Adrenal gland (tissue), 12 donors: ENCODE measurements around the gene TNFAIP3. TPM values are rescaled to one million over a fixed set of nuclear protein-coding genes. Genes with fewer than 3 reads are reported as not detected.
"Not testable (repeated sequence)": the region's sequence is repeated elsewhere in the genome, so short reads cannot be mapped to it uniquely, and the experiment has no call there.

Source experiments
- DNase-seq, 7 donors: peaks; one replicate each; pipeline ENCODE4 v3.0.0-alpha.2; 2019 to 2020
- H3K27ac ChIP-seq, 5 donors: fragments of 200-600 bp; sonication (generic) in 4 of 5; 1 replicate in 3 of 5; 2 replicates in 2 of 5; pipeline versions ENCODE4 v1.5.1 to v1.8.0; 2016 to 2020; ENCODE audit warnings: mild to moderate bottlenecking in 1 of 5
- H3K27me3 ChIP-seq: fragments of 200-600 bp; 2 replicates; pipeline ENCODE4 v1.8.0; 2021
- H3K36me3 ChIP-seq, 2 donors: fragments of 200-600 bp; replicated peaks in 1 of 2; 1 replicate in 1 of 2; 2 replicates in 1 of 2; pipeline versions ENCODE4 v1.5.1 to v1.8.0; 2018 to 2022
- H3K4me1 ChIP-seq, 2 donors: fragments of 200-600 bp; replicated peaks in 1 of 2; 1 replicate in 1 of 2; 2 replicates in 1 of 2; pipeline versions ENCODE4 v1.5.1 to v1.8.0; 2018 to 2021
- H3K4me3 ChIP-seq, 4 donors: fragments of 200-600 bp; sonication (generic) in 3 of 4; one replicate each; pipeline ENCODE4 v1.5.1; 2016 to 2018
- H3K9me3 ChIP-seq, 3 donors: fragments of 200-600 bp; sonication (generic) in 1 of 3; replicated peaks in 1 of 3; 1 replicate in 2 of 3; 2 replicates in 1 of 3; pipeline versions ENCODE4 v1.5.1 to v1.8.0; 2016 to 2021
- CTCF ChIP-seq, 6 experiments: fragments of 450-650 bp in 4 of 6; fragments of 200-600 bp in 2 of 6; sonication (generic) in 1 of 6; IDR thresholded peaks; 1 replicate in 5 of 6; 2 replicates in 1 of 6; pipeline versions ENCODE4 v1.5.1 to v1.8.0; 2016 to 2021; ENCODE audit warnings: antibody characterized with exemption in 6 of 6, mild to moderate bottlenecking in 2 of 6, moderate library complexity in 1 of 6
- POLR2A ChIP-seq, 2 donors: fragments of 450-650 bp; IDR thresholded peaks; one replicate each; pipeline ENCODE4 v1.6.1; 2017; ENCODE audit warnings: antibody characterized with exemption in 2 of 2, mild to moderate bottlenecking in 2 of 2, moderate library complexity in 1 of 2
- WGBS, 4 donors: extraction: QIAGEN DNeasy Blood & Tissue Kit in 2 of 4; methylation state at CpG; one replicate each; pipeline versions ENCODE4 v1.1.5 to v1.1.7; 2013 to 2017; 5-methylcytosine and 5-hydroxymethylcytosine counted together
- intact Hi-C, 2 donors: fragments of 100-400 bp; cut with DNase I; formaldehyde crosslinking; loops; one replicate each; pipeline versions ENCODE4 v1.14.1 to v1.15.0; 2022 to 2023
- polyA plus RNA-seq, 3 donors: library from polyadenylated mRNA; stranded (reverse); fragments of 200-250 nt in 2 of 3; fragments of 350-450 nt in 1 of 3; fragmentation: Illumina TruSeq in 1 of 3; extraction: RNeasy Lipid Tissue Mini Kit (QIAGEN cat#74804) in 1 of 3; gene quantifications; one replicate each; pipeline ENCODE4 v1.2.3, GENCODE V29; 2013 to 2014
- total RNA-seq, 9 donors: library from RNA; depleted of rRNA in 4 of 9; stranded (reverse); fragments of >200 nt in 4 of 9; fragments of 120-200 nt in 1 of 9; fragmentation: NEBNext Ultra II Directional in 1 of 9; extraction: Animal tissue kit (Norgen Biotek cat#: 25700) in 1 of 9; gene quantifications; one replicate each; pipeline versions ENCODE4 v1.1.0 to v1.2.4, GENCODE V29; 2013 to 2023
- donor health status: healthy with polysubstance abuse.
- donor health status: Bipolar disorder and iron deficiency.
- donor health status: DM: yes; HTN: yes; CAD: no.
- donor health status: DM: no; HTN: no; CAD: no.
- donor health status: DM: no; HTN: no; CAD: no.
- donor health status: DM: yes; HTN: yes; CAD: no.

Gene TNFAIP3
- total and polyA plus RNA-seq, 12 donors = 5.0 to 29.7 (median 15.2) TPM

- 62 to 82% (median 72%) methylated on average over 3 of the region's 3 CpGs for WGBS, 4 donors
- Histone ChIP-seq H3K4me1 (no peaks in the 10 kb centered on the region), H3K27me3 (no peaks in the 10 kb centered on the region), H3K9me3 (no peaks in the 10 kb centered on the region), H3K36me3 (no peaks in the 10 kb centered on the region), H3K4me3 (no peak overlapping the region), H3K27ac (no peak overlapping the region)
- no peak for DNase-seq
- TF ChIP-seq CTCF (IDR thresholded peaks at IDR 0.05) (no peak), POLR2A (IDR thresholded peaks at IDR 0.05) (no peak)
- intact Hi-C loops = no loop called here
Measured at GRCh38 chr6:137836788-137837187, 30.3 kb upstream of the TNFAIP3 start.

GRCh38 chr6:137838090-137838489, 29.0 kb upstream of the TNFAIP3 start:
- H3K27ac ChIP-seq, DNase-seq, intact Hi-C loops, H3K27me3 ChIP-seq, H3K9me3 ChIP-seq, H3K36me3 ChIP-seq, H3K4me1 ChIP-seq, H3K4me3 ChIP-seq: not testable (repeated sequence)
- WGBS, 4 donors = 80 to 93% (median 87%) methylated on average over 2 of the region's 2 CpGs

DNA sequence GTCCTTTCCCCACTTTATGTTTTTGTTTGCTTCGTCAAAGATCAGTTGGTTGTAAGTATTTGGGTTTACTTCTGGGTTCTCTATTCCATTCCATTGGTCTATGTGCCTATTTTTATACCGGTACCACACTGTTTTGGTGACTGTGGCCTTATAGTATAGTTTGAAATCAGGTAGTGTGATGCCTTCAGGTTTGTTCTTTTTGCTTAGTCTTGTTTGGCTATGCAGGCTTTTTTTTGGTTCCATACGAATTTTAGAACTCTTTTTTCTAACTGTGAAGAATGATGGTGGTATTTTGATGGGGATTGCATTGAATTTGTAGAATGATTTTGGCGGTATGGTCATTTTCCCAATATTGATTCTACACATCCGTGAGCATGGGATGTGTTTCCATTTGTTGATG, 28.5 kb upstream of the TNFAIP3 start:
- H3K9me3 ChIP-seq, H3K27ac ChIP-seq, intact Hi-C loops, H3K27me3 ChIP-seq, H3K4me1 ChIP-seq, H3K36me3 ChIP-seq, H3K4me3 ChIP-seq, DNase-seq: not testable (repeated sequence)
- WGBS, 4 donors = 76 to 90% (median 83%) methylated on average over 5 of the region's 5 CpGs

DNA sequence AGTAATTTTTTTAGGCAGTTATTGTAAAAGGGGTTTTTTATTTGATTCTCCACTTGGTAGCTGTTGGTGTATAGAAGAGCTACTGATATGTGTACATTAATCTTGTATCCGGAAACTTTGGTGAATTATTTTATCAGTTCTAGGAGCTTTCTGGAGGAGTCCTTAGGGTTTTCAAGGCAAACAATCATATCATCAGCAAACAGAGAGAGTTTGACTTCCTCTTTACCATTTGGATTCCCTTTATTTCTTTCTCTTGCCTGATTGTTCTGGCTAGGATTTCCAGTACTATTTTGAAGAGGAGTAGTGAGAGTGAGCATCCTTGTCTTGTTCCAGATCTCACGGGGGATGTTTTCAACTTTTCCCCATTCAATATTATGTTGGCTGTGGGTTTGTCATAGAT, 28.0 kb upstream of the TNFAIP3 start:
- no peak overlapping the region for H3K4me3 ChIP-seq
- no peaks in the 10 kb centered on the region for H3K9me3 ChIP-seq
- H3K27ac ChIP-seq = no peak overlapping the region
- no peaks in the 10 kb centered on the region for H3K27me3 ChIP-seq
- TF ChIP-seq CTCF (IDR thresholded peaks at IDR 0.05) = no peak
- no peak for TF ChIP-seq POLR2A (IDR thresholded peaks at IDR 0.05)
- H3K4me1 ChIP-seq = no peaks in the 10 kb centered on the region
- intact Hi-C loops = no loop called here
- DNase-seq = no peak
- H3K36me3 ChIP-seq = no peaks in the 10 kb centered on the region
- WGBS, 4 donors = 63 to 95% (median 77%) methylated on average over 2 of the region's 2 CpGs

GRCh38 chr6:137840252-137840651, 26.8 kb upstream of the TNFAIP3 start:
- Histone ChIP-seq H3K9me3 (no peaks in the 10 kb centered on the region), H3K4me1 (no peaks in the 10 kb centered on the region), H3K4me3 (no peak overlapping the region), H3K27me3 (no peaks in the 10 kb centered on the region), H3K36me3 (no peaks in the 10 kb centered on the region), H3K27ac (no peak overlapping the region)
- DNase-seq = no peak
- TF ChIP-seq POLR2A (IDR thresholded peaks at IDR 0.05) = no peak
- no peak for TF ChIP-seq CTCF (IDR thresholded peaks at IDR 0.05)
- 91 to 98% (median 95%) methylated on average over 1 of the region's 1 CpG for WGBS, 4 donors
- intact Hi-C loops = no loop called here
